Measurements from ENCODE around the gene PLEKHB2.

DNA sequence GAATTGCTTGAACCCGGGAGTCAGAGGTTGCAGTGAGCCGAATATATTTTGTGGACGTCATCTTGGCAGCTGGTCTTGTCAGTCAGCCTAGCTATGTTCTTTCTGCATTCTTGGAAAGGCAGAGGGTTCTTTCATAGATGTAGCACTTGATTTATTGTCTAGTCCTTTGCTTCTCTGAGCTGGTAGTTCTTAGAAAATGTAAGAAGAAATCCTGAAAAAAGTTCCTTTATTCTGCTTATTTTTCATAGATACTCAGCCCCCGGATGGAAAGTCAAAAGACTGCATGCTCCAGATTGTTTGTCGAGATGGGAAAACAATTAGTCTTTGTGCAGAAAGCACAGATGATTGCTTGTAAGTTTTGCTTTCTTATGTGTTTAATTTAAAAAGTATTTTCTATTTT, 21.3 kb downstream of the PLEKHB2 start:
- TF ChIP-seq, protein P1, sequence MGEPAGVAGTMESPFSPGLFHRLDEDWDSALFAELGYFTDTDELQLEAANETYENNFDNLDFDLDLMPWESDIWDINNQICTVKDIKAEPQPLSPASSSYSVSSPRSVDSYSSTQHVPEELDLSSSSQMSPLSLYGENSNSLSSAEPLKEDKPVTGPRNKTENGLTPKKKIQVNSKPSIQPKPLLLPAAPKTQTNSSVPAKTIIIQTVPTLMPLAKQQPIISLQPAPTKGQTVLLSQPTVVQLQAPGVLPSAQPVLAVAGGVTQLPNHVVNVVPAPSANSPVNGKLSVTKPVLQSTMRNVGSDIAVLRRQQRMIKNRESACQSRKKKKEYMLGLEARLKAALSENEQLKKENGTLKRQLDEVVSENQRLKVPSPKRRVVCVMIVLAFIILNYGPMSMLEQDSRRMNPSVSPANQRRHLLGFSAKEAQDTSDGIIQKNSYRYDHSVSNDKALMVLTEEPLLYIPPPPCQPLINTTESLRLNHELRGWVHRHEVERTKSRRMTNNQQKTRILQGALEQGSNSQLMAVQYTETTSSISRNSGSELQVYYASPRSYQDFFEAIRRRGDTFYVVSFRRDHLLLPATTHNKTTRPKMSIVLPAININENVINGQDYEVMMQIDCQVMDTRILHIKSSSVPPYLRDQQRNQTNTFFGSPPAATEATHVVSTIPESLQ (CRISPR knock-in tag; IDR thresholded peaks at IDR 0.05): no peak
- TF ChIP-seq NFRKB (IDR thresholded peaks at IDR 0.05; ENCODE audit: low read depth) (no peak), NONO (IDR thresholded peaks at IDR 0.05; ENCODE audit: low read depth in 2 of 2, low read length in 1 of 2) (no peak), GABPA (tag; conservative IDR thresholded peaks at IDR 0.05; ENCODE audit: low read depth) (no peak), HNRNPK (IDR thresholded peaks at IDR 0.05; ENCODE audit: low read depth, low read length, poor library complexity, severe bottlenecking) (no peak), RCOR1 (IDR thresholded peaks at IDR 0.05; ENCODE audit: borderline replicate concordance in 1 of 2, low read depth in 2 of 2, low read length in 2 of 2) (no peak), CTCF (IDR thresholded peaks at IDR 0.05 in 2 of 3, conservative IDR thresholded peaks at IDR 0.05 in 1 of 3; ENCODE audit: insufficient read depth in 2 of 3, low read depth in 1 of 3, low read length in 3 of 3) (no peak), KDM1A (IDR thresholded peaks at IDR 0.05) (no peak), TCFL5 (CRISPR knock-in tag; conservative IDR thresholded peaks at IDR 0.05) (no peak), GTF2F1 (IDR thresholded peaks at IDR 0.05; ENCODE audit: low read depth, low read length) (no peak), POLR2B (IDR thresholded peaks at IDR 0.05; ENCODE audit: low read depth, partially characterized antibody) (no peak)
- TF ChIP-seq, protein P2, sequence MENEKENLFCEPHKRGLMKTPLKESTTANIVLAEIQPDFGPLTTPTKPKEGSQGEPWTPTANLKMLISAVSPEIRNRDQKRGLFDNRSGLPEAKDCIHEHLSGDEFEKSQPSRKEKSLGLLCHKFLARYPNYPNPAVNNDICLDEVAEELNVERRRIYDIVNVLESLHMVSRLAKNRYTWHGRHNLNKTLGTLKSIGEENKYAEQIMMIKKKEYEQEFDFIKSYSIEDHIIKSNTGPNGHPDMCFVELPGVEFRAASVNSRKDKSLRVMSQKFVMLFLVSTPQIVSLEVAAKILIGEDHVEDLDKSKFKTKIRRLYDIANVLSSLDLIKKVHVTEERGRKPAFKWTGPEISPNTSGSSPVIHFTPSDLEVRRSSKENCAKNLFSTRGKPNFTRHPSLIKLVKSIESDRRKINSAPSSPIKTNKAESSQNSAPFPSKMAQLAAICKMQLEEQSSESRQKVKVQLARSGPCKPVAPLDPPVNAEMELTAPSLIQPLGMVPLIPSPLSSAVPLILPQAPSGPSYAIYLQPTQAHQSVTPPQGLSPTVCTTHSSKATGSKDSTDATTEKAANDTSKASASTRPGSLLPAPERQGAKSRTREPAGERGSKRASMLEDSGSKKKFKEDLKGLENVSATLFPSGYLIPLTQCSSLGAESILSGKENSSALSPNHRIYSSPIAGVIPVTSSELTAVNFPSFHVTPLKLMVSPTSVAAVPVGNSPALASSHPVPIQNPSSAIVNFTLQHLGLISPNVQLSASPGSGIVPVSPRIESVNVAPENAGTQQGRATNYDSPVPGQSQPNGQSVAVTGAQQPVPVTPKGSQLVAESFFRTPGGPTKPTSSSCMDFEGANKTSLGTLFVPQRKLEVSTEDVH (IDR thresholded peaks at IDR 0.05; ENCODE audit: low read depth, partially characterized antibody): no peak
- TF ChIP-seq, protein P3, sequence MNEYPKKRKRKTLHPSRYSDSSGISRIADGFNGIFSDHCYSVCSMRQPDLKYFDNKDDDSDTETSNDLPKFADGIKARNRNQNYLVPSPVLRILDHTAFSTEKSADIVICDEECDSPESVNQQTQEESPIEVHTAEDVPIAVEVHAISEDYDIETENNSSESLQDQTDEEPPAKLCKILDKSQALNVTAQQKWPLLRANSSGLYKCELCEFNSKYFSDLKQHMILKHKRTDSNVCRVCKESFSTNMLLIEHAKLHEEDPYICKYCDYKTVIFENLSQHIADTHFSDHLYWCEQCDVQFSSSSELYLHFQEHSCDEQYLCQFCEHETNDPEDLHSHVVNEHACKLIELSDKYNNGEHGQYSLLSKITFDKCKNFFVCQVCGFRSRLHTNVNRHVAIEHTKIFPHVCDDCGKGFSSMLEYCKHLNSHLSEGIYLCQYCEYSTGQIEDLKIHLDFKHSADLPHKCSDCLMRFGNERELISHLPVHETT (CRISPR knock-in tag; conservative IDR thresholded peaks at IDR 0.05 in 1 of 2, IDR thresholded peaks at IDR 0.05 in 1 of 2): no peak
